ENCODE measurements around the gene GFER. TPM values are rescaled to one million over a fixed set of nuclear protein-coding genes. Genes with fewer than 3 reads are reported as not detected.
A peak's percentile ranks its signal among the peaks of the same experiment; 100 is the strongest.

Gene GFER
- total RNA-seq, 1 donor from 2014 or later: 12.6 TPM

GRCh38 chr16:1989209-1990100 is 5.5 kb downstream of the GFER start, which contains the start of gene SYNGR3:
Gene SYNGR3 (plus strand): TSS chr16:1989970. CDS start chr16:1990103, 133 bp downstream.
- no peak for FAIRE-seq
- no peak for DNase-seq (ENCODE audit: low spot score in 2 of 2)

- FAIRE-seq: no peak
Measured at GRCh38 chr16:1990101-1990350, 6.0 kb downstream of the GFER start.

GRCh38 chr16:1990351-1991134 is 6.5 kb downstream of the GFER start:
- FAIRE-seq: no peak
- no peak for DNase-seq (ENCODE audit: low spot score in 2 of 2)

More at GRCh38 chr16:1990101-1990350, 6.0 kb downstream of the GFER start:
- DNase-seq (ENCODE audit: low spot score in 2 of 2): no peak

- FAIRE-seq (no peak), DNase-seq (ENCODE audit: low spot score in 2 of 2) (no peak)
Measured at GRCh38 chr16:1991135-1991551, 7.2 kb downstream of the GFER start.

DNA sequence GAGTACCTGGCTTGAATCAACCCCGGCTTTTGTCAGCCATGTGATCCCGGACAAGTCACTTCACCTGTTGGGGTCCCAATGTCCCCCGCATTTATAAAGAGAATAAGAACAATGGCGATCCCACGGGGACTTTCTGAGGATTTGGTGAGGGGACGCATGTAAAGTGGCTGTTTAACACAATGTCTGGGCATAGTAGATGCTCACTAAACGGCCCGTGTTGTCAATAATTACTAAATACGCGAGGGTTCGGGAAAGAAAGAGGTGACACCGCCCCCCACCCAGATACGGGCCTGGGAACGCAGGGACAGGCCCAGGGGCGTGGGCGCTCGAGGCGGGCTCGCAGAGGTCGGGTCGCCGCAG is 7.6 kb downstream of the GFER start:
- no peak for DNase-seq (ENCODE audit: low spot score in 2 of 2)
- FAIRE-seq: no peak

GRCh38 chr16:1991948-1992703 is 8.1 kb downstream of the GFER start:
- FAIRE-seq (no peak), DNase-seq (ENCODE audit: low spot score in 2 of 2) (peak; percentile 91 to 97)

- FAIRE-seq: no peak
- DNase-seq (ENCODE audit: low spot score in 2 of 2): no peak
Measured at GRCh38 chr16:1992704-1993317, 8.8 kb downstream of the GFER start.

- FAIRE-seq: no peak
- no peak for DNase-seq (ENCODE audit: low spot score in 2 of 2)
Measured at GRCh38 chr16:1993731-1994131, 9.7 kb downstream of the GFER start.

DNA sequence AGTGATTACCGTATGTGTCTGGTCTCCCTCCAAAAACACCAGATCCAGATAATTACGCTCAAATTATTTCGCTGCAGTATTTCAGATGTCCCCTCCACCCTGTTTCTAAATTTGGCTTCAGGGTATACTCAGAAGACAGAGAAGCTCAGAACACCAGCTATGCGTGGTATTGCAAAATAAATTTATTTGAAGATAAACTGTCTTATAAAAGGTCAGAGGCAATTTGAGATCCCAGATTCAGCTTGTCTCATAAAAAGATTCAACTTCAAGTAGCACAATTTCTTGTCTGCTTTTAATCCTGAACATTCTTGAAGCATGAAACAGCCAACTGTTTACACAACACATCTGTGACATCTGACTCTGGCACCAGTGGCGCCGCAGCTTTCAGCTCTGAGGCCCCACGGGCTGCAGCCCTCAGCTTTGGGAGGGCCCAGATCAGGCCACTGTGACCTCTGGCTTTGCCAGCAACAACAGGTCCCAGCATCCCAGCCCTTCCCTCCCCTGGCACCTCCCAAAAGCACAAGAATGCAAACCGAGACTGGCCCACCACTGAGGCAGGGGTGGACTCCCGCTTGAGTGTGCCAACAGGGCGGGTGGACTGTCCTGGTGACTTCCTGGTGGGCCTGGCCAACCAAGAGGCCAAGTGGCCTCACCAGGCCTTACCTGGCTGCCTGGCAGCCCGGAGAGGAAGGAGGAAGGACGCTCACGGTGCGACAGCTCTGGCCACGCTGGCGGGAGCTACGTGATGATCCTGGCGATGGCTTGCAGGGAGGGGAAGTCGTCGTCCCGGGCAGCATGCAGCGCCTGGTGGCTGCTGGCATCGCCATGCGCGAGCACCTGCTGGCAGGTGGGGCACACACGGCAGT is 13.7 kb downstream of the GFER start:
- no peak for DNase-seq (ENCODE audit: low spot score in 2 of 2)
- no peak for FAIRE-seq

GRCh38 chr16:1998360-1998835 is 14.4 kb downstream of the GFER start:
- no peak for FAIRE-seq

DNA sequence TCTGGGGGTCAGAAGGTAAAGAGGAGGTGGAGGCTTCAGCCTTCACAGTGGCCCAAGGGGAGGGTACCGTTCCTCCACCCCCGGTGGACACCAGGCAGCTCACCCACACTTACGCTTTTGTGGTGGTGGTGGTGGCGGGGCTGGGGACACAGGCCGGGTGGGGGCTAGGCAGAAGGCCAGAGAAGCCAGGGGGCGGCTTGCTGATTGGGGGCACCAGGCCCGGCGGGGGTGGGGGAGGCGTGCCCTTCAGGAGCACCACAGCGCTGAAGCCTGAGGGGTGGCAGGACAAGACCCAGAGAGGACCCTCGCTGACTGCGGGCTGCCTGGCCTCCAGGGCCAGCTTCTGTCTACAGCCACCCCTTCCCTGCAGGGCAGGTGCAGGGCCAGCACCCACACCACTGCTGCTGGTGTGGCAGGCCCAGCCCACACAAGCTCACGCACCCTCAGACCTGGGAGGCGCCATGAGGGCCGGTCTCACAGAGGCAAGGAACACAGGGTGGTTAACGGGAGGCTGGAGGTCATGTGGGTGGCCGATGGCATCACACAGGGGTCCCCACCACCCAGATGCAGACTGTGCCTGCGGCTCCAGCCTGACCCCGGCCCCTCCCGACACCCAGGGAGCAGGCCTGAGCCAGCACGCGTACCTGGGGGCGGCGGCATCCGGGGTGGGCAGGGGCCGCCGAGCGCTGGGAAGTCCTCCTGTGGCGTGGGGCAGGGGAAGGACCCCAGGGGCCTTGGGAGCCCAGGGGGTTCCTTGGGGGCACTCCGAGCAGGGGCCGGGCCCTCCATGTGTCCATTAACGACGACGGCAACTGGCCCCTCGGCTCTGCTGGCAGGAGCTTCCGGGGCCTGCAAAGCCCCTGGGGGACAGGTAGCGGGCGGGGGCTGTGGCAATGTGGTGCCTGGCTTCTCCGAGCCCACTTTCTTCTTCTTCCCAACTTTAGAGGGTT is 15.1 kb downstream of the GFER start:
- FAIRE-seq (no peak), DNase-seq (ENCODE audit: low spot score in 2 of 2) (no peak)

More at GRCh38 chr16:1998360-1998835, 14.4 kb downstream of the GFER start:
- no peak for DNase-seq (ENCODE audit: low spot score in 2 of 2)

DNA sequence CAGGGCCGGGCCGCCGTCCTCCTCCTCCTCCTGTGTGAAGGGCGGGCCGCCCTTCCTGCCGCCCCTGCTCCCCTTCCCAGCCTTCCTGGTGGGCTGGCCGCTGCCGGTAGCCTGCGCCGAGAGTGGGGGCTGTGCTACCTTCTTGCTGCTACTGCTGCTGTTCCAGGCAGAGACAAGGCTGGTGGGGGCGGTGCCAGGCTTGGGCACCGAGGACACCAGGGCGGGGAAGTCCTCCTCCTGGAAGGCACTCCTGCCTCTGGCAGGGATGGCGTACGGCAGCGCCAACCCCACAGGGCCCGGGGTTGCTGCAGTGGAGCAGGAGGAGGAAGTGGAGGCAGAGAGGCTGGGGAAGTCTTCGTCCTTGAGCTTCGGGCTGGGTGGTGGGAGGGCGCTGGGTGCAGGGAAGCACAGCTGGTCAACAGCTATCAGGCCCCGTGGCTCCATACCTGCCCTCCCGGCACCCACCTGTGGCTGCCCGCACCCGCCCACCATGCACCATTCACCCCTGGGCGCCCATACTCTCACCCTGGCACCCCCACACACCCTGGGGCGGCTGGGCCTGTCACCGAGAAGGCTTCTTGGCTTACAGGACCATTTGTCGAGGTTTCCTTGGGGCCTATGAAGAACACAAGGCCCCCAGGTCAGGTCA is 16.0 kb downstream of the GFER start:
- DNase-seq (ENCODE audit: low spot score in 2 of 2) (no peak), FAIRE-seq (no peak)

- DNase-seq (ENCODE audit: low spot score in 2 of 2): no peak
- FAIRE-seq: no peak
Measured at GRCh38 chr16:2001035-2001434, 17.0 kb downstream of the GFER start.

- DNase-seq (ENCODE audit: low spot score in 2 of 2): no peak
- FAIRE-seq: no peak
Measured at GRCh38 chr16:2001456-2002355, 17.7 kb downstream of the GFER start.

GRCh38 chr16:2002406-2003230 is 18.6 kb downstream of the GFER start:
- FAIRE-seq: no peak
- no peak for DNase-seq (ENCODE audit: low spot score in 2 of 2)

- no peak for DNase-seq (ENCODE audit: low spot score in 2 of 2)
- no peak for FAIRE-seq
Measured at GRCh38 chr16:2003231-2003826, 19.3 kb downstream of the GFER start.

Data from frontal cortex (tissue), 4 donors.